ENCODE measurements around the gene PLA2G4A. TPM values are rescaled to one million over a fixed set of nuclear protein-coding genes. Genes with fewer than 3 reads are reported as not detected.

PLA2G4A gene
- 0.48 and 0.92 TPM in 2 replicates for polyA plus RNA-seq (2011; rRNA removed)
- 0.36 and 0.38 TPM in 2 replicates for polyA minus RNA-seq (2011; rRNA and poly(A)+ RNA removed)

GRCh38 chr1:186828611-186829454, at the start of gene PLA2G4A:
PLA2G4A (plus strand) TSS chr1:186828949; CDS start chr1:186854355, 25,406 bp downstream.
- no peaks in the 10 kb centered on the region for H3K27me3 ChIP-seq (ENCODE audit: control insufficient read depth, insufficient read depth, low read length)
- DNase-seq (ENCODE audit: low read depth), result peak; percentile 22

GRCh38 chr1:186780076-186780475, 48.7 kb upstream of the PLA2G4A start:
- Histone ChIP-seq H3K4me3 (ENCODE audit: low read depth, low read length) (no peak overlapping the region), H3K36me3 (ENCODE audit: control insufficient read depth, insufficient read depth, low read length) (no peaks in the 10 kb centered on the region), H3K27me3 (ENCODE audit: control insufficient read depth, insufficient read depth, low read length) (no peaks in the 10 kb centered on the region)
- DNase-seq (ENCODE audit: low read depth), result no peak
- CTCF ChIA-PET, result interaction anchor here (0.6 kb wide), 1 partner anchor 100 kb away, joined by 4 read pairs; no protein-coding TSS in a partner anchor
- POLR2A ChIA-PET, result no interaction called here
- no peak for TF ChIP-seq CTCF (IDR thresholded peaks at IDR 0.05; ENCODE audit: insufficient read depth, low read depth, low read length)

More at GRCh38 chr1:186828611-186829454, at the start of gene PLA2G4A:
- Histone ChIP-seq H3K36me3 (ENCODE audit: control insufficient read depth, insufficient read depth, low read length) (no peaks in the 10 kb centered on the region), H3K4me3 (ENCODE audit: low read depth, low read length) (peak within 1 kb of the TSS; percentile 43)
- no peak for TF ChIP-seq CTCF (IDR thresholded peaks at IDR 0.05; ENCODE audit: insufficient read depth, low read depth, low read length)
- POLR2A ChIA-PET, result no interaction called here
- CTCF ChIA-PET, result no interaction called here

- TF ChIP-seq CTCF (IDR thresholded peaks at IDR 0.05; ENCODE audit: insufficient read depth, low read depth, low read length), result no peak
These were observed 47.0 kb upstream of the PLA2G4A start for GRCh38 chr1:186781730-186782129.

GRCh38 chr1:186782791-186783190, 46.0 kb upstream of the PLA2G4A start:
- no peak overlapping the region for H3K4me3 ChIP-seq (ENCODE audit: low read depth, low read length)
- ChIA-PET CTCF (no interaction called here), POLR2A (no interaction called here)
- no peaks in the 10 kb centered on the region for H3K36me3 ChIP-seq (ENCODE audit: control insufficient read depth, insufficient read depth, low read length)
- no peak for DNase-seq (ENCODE audit: low read depth)
- TF ChIP-seq CTCF (IDR thresholded peaks at IDR 0.05; ENCODE audit: insufficient read depth, low read depth, low read length), result no peak
- no peaks in the 10 kb centered on the region for H3K27me3 ChIP-seq (ENCODE audit: control insufficient read depth, insufficient read depth, low read length)

More at GRCh38 chr1:186781730-186782129, 47.0 kb upstream of the PLA2G4A start:
- H3K36me3 ChIP-seq (ENCODE audit: control insufficient read depth, insufficient read depth, low read length), result no peaks in the 10 kb centered on the region
- ChIA-PET CTCF (no interaction called here), POLR2A (no interaction called here)
- no peaks in the 10 kb centered on the region for H3K27me3 ChIP-seq (ENCODE audit: control insufficient read depth, insufficient read depth, low read length)
- no peak for DNase-seq (ENCODE audit: low read depth)
- no peak overlapping the region for H3K4me3 ChIP-seq (ENCODE audit: low read depth, low read length)

- DNase-seq (ENCODE audit: low read depth), result no peak
- ChIA-PET CTCF (no interaction called here), POLR2A (no interaction called here)
- no peak for TF ChIP-seq CTCF (IDR thresholded peaks at IDR 0.05; ENCODE audit: insufficient read depth, low read depth, low read length)
- no peaks in the 10 kb centered on the region for H3K36me3 ChIP-seq (ENCODE audit: control insufficient read depth, insufficient read depth, low read length)
- H3K4me3 ChIP-seq (ENCODE audit: low read depth, low read length), result no peak overlapping the region
- no peaks in the 10 kb centered on the region for H3K27me3 ChIP-seq (ENCODE audit: control insufficient read depth, insufficient read depth, low read length)
These were observed 45.6 kb upstream of the PLA2G4A start for GRCh38 chr1:186783193-186783592.
